Brain pericyte (primary cell): ENCODE data around the gene KLHL24.
A peak's percentile ranks its signal among the peaks of the same experiment; 100 is the strongest.
"Not testable (repeated sequence)": the region's sequence is repeated elsewhere in the genome, so short reads cannot be mapped to it uniquely, and the experiment has no call there.

ENCODE experiments used
- DNase-seq: peaks from one replicate; pipeline ENCODE4 v3.0.0-alpha.2; 2012; ENCODE audit warnings: low read depth, low spot score

KLHL24 gene

DNA sequence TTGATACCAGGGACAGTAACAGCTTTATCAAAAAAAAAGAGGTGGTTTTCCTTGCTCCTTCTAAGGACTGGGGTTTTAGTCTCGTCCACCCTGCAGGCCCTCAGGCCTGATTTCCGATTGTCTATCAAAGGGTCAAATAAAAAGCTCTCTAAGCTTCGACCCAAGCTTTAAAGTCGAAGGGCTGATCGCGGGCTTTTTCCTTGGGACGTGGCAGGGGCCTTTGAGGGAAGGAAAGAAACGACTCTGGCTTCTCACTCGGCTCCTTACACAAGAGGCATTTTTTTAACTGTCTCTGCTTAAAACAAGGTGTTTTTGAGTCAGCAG is 354 bp upstream of the KLHL24 start:
- no peak for DNase-seq

DNA sequence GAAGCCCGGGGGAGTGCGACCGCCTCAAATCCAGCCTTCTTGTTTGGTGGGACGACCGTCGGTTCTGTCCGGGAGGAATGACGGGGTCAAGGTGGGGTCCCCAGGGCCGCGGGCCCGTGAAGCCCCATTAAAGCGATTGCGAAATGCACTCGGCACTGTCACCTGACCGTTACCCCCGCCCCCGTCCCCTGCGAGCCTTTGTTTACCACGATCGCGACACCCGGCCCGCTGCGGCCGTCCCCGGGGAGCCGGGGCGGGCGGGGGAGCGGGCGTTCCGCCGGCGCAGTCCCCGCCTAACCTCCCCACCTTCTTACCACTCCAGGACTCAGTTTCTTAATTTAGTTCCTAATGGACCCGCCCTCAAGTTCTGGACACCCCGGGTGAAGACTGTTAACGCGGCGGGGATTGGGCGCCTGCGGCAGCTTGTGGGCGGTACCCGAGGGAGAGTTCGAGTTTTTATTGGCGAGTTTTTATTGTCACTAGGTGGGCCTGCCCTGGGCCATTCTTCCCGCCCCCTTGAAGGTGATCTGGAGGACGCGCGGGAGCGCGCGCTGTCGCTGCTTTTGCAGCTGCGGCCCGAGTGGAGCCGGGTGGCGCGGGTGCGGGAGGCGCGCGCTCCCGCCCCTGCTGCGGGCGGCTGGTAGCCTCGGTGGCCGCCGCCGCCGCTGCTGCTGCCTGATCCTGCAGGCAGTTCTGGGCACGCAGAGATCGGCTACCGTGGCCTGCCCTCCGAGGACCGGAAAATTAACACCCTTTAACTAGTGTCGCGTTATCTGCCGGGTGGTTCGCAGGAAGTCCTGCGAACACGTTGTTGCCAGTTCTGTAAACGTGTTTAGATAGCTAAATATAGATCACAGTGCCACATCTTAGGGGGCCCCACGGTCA is 1.0 kb downstream of the KLHL24 start:
- peak; percentile 77 for DNase-seq

DNA sequence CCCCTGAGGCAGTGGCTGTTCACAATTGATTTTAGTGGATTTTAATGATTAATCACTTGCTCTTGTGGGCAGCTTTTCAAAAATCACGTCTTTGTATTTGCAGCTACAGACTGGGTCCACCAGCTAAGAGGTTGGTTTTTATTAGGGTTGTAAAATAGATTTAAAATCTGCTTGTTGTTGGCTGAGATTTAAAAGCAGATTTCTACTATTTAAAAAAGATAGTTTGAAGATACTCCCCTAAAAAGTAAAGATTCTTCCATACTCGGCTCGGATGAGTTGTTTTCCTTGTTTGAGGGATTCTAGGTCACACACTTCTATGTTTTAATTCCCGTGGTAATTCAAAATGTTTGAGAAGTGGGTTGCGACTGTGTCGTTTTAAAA is 1.7 kb downstream of the KLHL24 start:
- no peak for DNase-seq

DNA sequence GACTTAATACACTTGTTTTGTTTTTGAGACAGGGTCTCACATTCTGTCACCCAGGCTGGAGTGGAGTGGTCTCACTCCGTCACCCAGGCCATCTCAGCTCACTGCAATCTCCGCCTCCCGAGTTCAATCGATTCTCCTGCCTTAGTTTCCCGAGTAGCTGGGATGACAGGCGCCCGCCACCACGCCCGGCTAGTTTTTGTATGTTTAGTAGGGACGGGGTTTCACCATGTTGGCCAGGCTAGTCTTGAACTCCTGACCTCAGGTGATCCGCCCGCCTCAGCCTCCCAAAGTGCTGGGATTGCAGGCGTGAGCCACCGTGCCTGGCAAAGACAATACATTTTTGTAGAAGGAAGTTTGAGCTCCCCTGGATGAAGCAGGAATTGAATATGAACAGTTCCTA is 2.2 kb downstream of the KLHL24 start:
- not testable (repeated sequence) for DNase-seq

GRCh38 chr3:183638101-183638852 is 2.9 kb downstream of the KLHL24 start:
- no peak for DNase-seq

DNA sequence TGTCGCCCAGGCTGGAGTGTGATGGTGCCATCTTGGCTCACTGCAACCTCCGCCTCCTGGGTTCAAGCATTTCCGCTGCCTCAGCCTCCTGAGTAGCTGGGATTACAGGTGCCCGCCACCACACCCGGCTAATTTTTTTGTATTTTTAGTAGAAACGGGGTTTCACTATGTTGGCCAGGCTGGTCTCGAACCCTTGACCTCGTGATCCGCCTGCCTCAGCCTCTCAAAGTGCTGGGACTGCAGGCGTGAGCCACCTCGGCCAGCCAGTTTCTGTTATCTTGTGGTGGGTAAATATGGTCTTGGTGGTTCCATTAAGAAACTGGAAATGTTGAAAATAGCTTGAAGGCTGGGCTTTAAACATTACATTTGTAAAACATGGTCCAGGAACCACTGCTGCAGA is 5.2 kb downstream of the KLHL24 start:
- not testable (repeated sequence) for DNase-seq

DNA sequence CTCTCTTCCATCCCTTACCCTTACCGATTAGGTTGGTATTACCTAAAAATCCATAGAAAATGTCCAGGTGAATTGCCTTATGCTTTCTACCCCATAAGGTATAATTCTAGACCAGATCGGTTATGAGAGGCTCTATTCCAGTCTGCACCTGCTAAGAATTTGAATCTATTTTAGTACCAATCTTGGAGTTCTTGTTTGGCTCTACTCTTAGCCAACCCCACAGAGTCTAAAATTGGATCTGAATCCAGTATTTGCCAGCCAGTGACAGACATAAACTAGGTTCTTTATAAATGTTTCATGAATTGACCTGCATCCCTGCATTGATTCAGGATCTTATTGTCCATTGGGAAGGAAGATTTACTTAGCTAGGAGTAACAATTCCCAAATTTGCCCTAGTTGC is 6.5 kb downstream of the KLHL24 start:
- DNase-seq, result no peak

GRCh38 chr3:183644244-183644643 is 8.8 kb downstream of the KLHL24 start:
- DNase-seq, result no peak

DNA sequence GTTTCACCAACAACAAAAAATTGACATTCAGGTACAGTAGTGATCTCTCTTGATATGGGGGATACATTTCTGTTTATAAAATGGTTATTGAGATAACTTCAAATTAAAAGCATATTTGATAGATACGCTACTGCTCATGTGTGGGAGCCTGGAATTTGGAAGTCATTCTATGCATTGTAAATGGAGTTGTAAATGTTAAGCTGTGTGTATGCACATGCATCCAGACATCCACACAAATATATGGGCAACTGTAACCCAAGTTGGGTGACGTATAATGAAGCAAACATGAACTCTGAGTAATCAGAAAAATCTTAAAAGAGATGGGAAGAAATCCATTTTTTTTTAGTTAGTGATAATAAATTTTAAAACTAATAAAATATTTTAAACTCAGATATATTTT is 9.8 kb downstream of the KLHL24 start:
- no peak for DNase-seq

GRCh38 chr3:183650554-183650953 is 15.1 kb downstream of the KLHL24 start:
- DNase-seq, result no peak

- DNase-seq, result no peak
These were observed 18.0 kb downstream of the KLHL24 start for GRCh38 chr3:183653209-183654064.

DNA sequence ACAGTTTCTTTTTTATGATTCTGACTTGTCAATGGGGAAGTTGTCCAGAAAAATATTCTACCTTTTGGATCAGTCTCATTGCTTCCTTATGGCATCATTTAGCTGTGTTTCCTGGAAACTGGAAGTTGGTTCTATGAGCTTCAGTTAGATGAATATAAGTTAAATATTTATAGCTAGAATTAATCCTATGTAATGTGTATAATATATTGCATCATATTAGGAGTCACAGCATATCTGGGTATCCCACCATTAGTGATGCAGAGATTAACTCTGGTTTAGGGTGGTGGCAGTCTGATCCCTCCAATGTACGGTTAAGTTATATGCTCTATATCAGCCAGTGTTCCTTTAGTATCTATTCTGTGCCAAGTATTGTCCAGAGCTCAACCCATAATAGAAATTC is 19.3 kb downstream of the KLHL24 start:
- DNase-seq, result no peak

DNA sequence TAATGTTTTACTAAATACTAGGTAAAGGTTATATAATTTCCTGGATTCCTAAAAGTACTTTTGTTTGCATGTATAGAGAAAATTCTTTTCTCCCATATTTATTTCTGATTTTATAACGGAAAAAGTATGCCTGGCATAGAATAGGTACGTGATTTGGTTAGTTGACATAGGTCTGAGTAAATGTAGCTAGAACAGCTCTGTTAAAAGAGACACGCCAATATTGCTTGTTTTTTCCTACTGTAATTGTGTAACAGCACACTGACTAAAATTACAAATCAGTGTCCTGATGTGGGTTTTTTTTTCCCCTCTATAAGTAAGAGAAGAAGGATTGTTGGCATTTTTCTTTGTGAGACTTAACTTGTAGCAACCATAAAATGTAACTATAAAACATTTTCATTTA is 26.7 kb downstream of the KLHL24 start:
- no peak for DNase-seq

DNA sequence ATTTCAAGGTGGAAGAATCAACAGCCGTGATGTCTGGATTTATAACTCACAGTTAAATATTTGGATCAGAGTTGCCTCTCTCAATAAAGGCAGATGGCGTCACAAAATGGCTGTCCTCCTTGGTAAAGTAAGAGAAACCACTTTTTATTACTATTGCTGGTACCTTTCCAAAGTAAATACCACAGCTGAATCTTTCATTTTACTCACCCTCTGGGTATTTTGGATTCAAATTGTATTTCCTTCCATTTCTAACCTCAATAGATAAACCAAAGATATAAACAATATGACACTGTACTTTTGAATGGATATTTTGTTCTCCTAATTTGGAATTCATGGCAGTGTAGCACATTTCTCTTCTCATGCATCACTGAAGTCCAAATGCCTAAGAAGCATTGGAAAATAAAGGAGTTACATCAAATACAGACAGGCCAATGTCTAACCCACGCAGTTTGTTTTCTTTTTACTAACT is 29.5 kb downstream of the KLHL24 start:
- DNase-seq, result peak; percentile 33

DNA sequence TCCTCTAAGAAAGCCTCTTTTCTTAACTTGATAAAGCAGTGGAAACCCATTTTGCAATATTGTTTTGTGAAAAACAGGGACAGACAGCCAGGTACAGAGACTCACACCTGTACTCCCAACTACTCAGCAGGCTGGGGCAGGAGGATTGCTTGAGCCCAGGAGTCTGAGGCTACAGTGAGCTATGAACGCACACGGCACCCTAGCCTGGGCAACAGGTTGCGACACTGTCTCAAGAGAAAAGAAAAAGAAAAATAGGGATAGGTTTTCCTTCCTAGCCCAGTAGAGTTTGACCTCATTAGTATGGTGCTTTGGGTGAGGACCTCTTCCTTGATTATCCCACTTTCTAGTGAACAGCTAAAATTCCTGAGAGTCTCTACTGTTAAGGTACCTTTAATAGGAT is 44.6 kb downstream of the KLHL24 start:
- no peak for DNase-seq

GRCh38 chr3:183687705-183688104 is 52.3 kb downstream of the KLHL24 start:
- no peak for DNase-seq

- no peak for DNase-seq
These were observed 53.5 kb downstream of the KLHL24 start for GRCh38 chr3:183688874-183689273.

GRCh38 chr3:183689621-183690020 is 54.2 kb downstream of the KLHL24 start:
- not testable (repeated sequence) for DNase-seq

- DNase-seq, result no peak
These were observed 55.1 kb downstream of the KLHL24 start for GRCh38 chr3:183690402-183690995.

DNA sequence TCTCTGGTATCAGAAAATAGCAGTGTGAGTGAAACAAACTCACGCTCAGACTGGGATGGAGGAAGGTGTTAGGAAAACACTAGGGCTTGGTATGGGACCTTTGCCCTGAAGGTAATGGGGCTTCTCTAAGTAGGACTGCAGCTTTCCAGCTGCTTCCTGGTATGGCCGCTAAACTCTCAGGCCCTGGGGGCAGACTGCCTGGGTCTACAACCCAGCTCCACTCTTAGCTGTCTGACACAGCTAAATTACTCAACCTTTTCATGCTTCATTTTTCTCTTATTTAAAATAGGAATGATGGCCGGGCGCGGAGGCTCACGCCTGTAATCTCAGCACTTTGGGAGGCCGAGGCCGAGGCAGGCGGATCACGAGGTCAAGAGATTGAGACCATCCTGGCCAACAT is 57.0 kb downstream of the KLHL24 start:
- DNase-seq, result no peak

DNA sequence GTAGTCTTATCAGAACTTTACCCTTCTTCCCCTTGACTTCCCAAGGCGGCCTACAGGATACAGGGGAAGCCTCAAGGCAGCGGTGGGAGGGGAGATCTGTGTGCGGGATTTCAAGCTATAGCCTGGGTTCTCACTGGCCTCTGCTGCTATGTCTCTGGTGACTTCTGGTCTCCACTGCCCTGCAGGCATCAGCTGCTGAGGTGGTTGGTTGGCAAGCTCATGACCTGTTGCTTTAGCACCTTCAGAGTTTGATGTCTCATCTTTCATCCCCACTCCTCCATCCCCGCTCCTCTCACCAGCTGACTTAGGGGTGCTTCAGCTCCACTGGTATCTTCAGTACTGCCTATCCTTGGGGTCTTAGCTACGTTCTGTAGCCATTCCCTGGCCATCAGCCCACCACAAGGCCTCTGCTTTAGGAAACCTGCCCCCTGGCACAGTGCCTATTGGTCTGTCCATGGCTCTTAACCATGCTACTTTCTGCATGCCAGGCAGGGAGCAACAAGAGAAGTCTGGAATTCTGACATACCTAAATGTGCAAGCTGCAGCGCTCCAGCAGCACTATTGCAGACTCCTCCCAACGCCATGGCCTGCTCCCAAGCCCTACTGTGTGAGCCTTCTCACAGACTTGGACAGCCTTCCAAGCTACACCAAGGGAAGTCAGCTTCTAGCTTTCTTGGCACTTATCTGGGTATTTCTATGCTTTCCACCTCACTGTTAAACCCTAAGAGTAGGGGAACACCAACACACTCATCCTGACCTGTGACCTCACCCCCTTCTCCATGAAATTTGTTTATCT is 60.3 kb downstream of the KLHL24 start:
- DNase-seq, result no peak
